HepG2 (cell line): ENCODE results near the gene CSF3R. TPM values are rescaled to one million over a fixed set of nuclear protein-coding genes. Genes with fewer than 3 reads are reported as not detected.
A peak's percentile ranks its signal among the peaks of the same experiment; 100 is the strongest.

Source experiments
- AGO1 ChIP-seq: fragments of 200-400 bp; formaldehyde crosslinking; IDR thresholded peaks from 2 replicates; pipeline ENCODE4 v1.6.1; 2017; ENCODE audit warnings: mild to moderate bottlenecking, low read depth, low read length, moderate library complexity; ENCODE audit not compliant: poor library complexity, severe bottlenecking
- ARID5B ChIP-seq: IDR thresholded peaks from 2 replicates; pipeline ENCODE4 v1.4.0; 2020; ENCODE audit warnings: mild to moderate bottlenecking, missing genetic modification reagents
- CBX2 ChIP-seq, 2 experiments: fragments of 200-600 bp in 1 of 2; sonication (generic); formaldehyde crosslinking in 1 of 2; IDR thresholded peaks; 2 replicates each; pipeline versions ENCODE4 v1.7.0 to v1.8.1; 2018 to 2022; ENCODE audit warnings: low read depth in 2 of 2, low read length in 1 of 2, mild to moderate bottlenecking in 1 of 2, missing genetic modification reagents in 1 of 2
- CBX5 ChIP-seq: sonication (generic); formaldehyde crosslinking; IDR thresholded peaks from 2 replicates; pipeline ENCODE4 v1.4.0; 2020; ENCODE audit warnings: missing genetic modification reagents, borderline replicate concordance
- CREB3 ChIP-seq: sonication (generic); formaldehyde crosslinking; IDR thresholded peaks from 2 replicates; pipeline ENCODE4 v1.5.0; 2020; ENCODE audit warnings: missing genetic modification reagents
- CTCF ChIP-seq: sonication (generic); formaldehyde crosslinking; IDR thresholded peaks from 2 replicates; pipeline ENCODE4 v1.5.0; 2020; ENCODE audit warnings: mild to moderate bottlenecking, missing genetic modification reagents, moderate library complexity
- DR1 ChIP-seq: sonication (generic); formaldehyde crosslinking; IDR thresholded peaks from 2 replicates; pipeline ENCODE4 v1.8.0; 2021; ENCODE audit warnings: mild to moderate bottlenecking, missing genetic modification reagents, inconsistent platforms
- GLMP ChIP-seq: sonication (generic); formaldehyde crosslinking; IDR thresholded peaks from 2 replicates; pipeline ENCODE4 v1.9.0; 2021; ENCODE audit warnings: missing genetic modification reagents, mild to moderate bottlenecking, borderline replicate concordance
- HOXD1 ChIP-seq: sonication (generic); formaldehyde crosslinking; IDR thresholded peaks from 2 replicates; pipeline ENCODE4 v1.5.0; 2020; ENCODE audit warnings: missing genetic modification reagents
- PHF8 ChIP-seq: sonication (generic); formaldehyde crosslinking; IDR thresholded peaks from 2 replicates; pipeline ENCODE4 v1.5.0; 2020; ENCODE audit warnings: missing genetic modification reagents
- SP2 ChIP-seq: sonication (generic); formaldehyde crosslinking; IDR thresholded peaks from 2 replicates; pipeline ENCODE4 v1.5.1; 2020; ENCODE audit warnings: mild to moderate bottlenecking, missing genetic modification reagents
- SP4 ChIP-seq: sonication (generic); formaldehyde crosslinking; IDR thresholded peaks from 2 replicates; pipeline ENCODE4 v1.8.1; 2023; ENCODE audit warnings: mild to moderate bottlenecking, missing genetic modification reagents
- STAG1 ChIP-seq: sonication (generic); formaldehyde crosslinking; IDR thresholded peaks from 2 replicates; pipeline ENCODE4 v1.4.0; 2020; ENCODE audit warnings: missing genetic modification reagents
- YEATS2 ChIP-seq: sonication (generic); formaldehyde crosslinking; IDR thresholded peaks from 2 replicates; pipeline ENCODE4 v1.4.0; 2020; ENCODE audit warnings: missing genetic modification reagents, borderline replicate concordance
- ZFP37 ChIP-seq: sonication (generic); formaldehyde crosslinking; IDR thresholded peaks from 2 replicates; pipeline ENCODE4 v1.4.0; 2020; ENCODE audit warnings: missing genetic modification reagents, borderline replicate concordance
- ZNF205 ChIP-seq: IDR thresholded peaks from 2 replicates; pipeline ENCODE4 v1.6.1; 2018; ENCODE audit warnings: missing biosample characterization, missing genetic modification reagents
- ZNF276 ChIP-seq: sonication (generic); formaldehyde crosslinking; IDR thresholded peaks from 2 replicates; pipeline ENCODE4 v1.4.0; 2020; ENCODE audit warnings: mild to moderate bottlenecking, low read depth, missing genetic modification reagents
- ZNF44 ChIP-seq: sonication (generic); formaldehyde crosslinking; IDR thresholded peaks from 2 replicates; pipeline ENCODE4 v1.5.1; 2020; ENCODE audit warnings: mild to moderate bottlenecking, missing genetic modification reagents
- ZNF605 ChIP-seq: sonication (generic); formaldehyde crosslinking; IDR thresholded peaks from 2 replicates; pipeline ENCODE4 v1.8.0; 2022; ENCODE audit warnings: mild to moderate bottlenecking, missing genetic modification reagents
- ZSCAN30 ChIP-seq: sonication (generic); formaldehyde crosslinking; IDR thresholded peaks from 2 replicates; pipeline ENCODE4 v1.5.0; 2020; ENCODE audit warnings: mild to moderate bottlenecking, missing genetic modification reagents
- polyA plus RNA-seq, 8 experiments: library from polyadenylated mRNA; depleted of rRNA in 3 of 8; stranded (reverse) in 7 of 8; unstranded in 1 of 8; fragments of >200 nt; fragmentation: Illumina TruSeq in 4 of 8; extraction: Trizol in 4 of 8; gene quantifications; 2 replicates each; pipeline versions ENCODE4 v1.2.1 to v1.2.3, GENCODE V29; 2011 to 2016; ENCODE audit warnings: low read depth in 4 of 8, missing spikeins in 1 of 8, mixed read lengths in 1 of 8; ENCODE audit not compliant: insufficient read depth in 1 of 8
- total RNA-seq, 5 experiments: library from RNA; depleted of rRNA; stranded (reverse); fragments of >200 nt; fragmentation: Illumina TruSeq; extraction: Trizol; gene quantifications; 2 replicates each; pipeline ENCODE4 v1.2.3, GENCODE V29; 2016; ENCODE audit warnings: low read depth in 1 of 5

CSF3R gene
- total and polyA plus RNA-seq, 2 of the 13 experiments (the other 11 are each of a cell fraction or from before 2014, with no cell fraction given) = 11.9 to 28.8 TPM

GRCh38 chr1:36471830-36472641, 10.7 kb downstream of the CSF3R start (continued):
- no peak for TF ChIP-seq ARID5B (CRISPR knock-in tag)
- no peak for TF ChIP-seq ZNF276
- no peak for TF ChIP-seq HOXD1 (CRISPR knock-in tag)
- TF ChIP-seq AGO1 = peak; percentile 66
- no peak for TF ChIP-seq DR1
- no peak for TF ChIP-seq SP2
- no peak for TF ChIP-seq GLMP
- no peak for TF ChIP-seq ZFP37
- TF ChIP-seq ZNF44 (CRISPR knock-in tag) = no peak
- TF ChIP-seq STAG1 = peak; percentile 27; the same call in 1 of the 2 replicates
- no peak for TF ChIP-seq YEATS2
- no peak for TF ChIP-seq ZNF605 (CRISPR knock-in tag)
- peak; percentile 67 for TF ChIP-seq CTCF
- no peak for TF ChIP-seq CREB3
- TF ChIP-seq CBX2 (IDR thresholded peaks at IDR 0.05; ENCODE audit: low read depth, low read length) = no peak
- no peak for TF ChIP-seq CBX2 (CRISPR knock-in tag; IDR thresholded peaks at IDR 0.05; ENCODE audit: low read depth)
- peak; percentile 11; the same call in 1 of the 2 replicates for TF ChIP-seq SP4
- TF ChIP-seq ZSCAN30 (CRISPR knock-in tag) = no peak
- no peak for TF ChIP-seq PHF8 (CRISPR knock-in tag)
- no peak for TF ChIP-seq ZNF205 (CRISPR knock-in tag)
- no peak for TF ChIP-seq CBX5 (CRISPR knock-in tag)
